Forelimb muscle (tissue), 1 donor: ENCODE data around the gene DCLK1. TPM values are rescaled to one million over a fixed set of nuclear protein-coding genes. Genes with fewer than 3 reads are reported as not detected.
A peak's percentile ranks its signal among the peaks of the same experiment; 100 is the strongest.

Experiments used
- DNase-seq: peaks from one replicate; pipeline ENCODE4 v3.0.0-alpha.2; 2013; ENCODE audit warnings: low read depth
- polyA plus RNA-seq: library from polyadenylated mRNA; unstranded; fragments of 120-200 nt; gene quantifications from one replicate; pipeline ENCODE4 v1.2.1, GENCODE V29; 2013; ENCODE audit not compliant: insufficient read length

DCLK1 gene
- polyA plus RNA-seq, 1 donor: 77.3 TPM

DNA sequence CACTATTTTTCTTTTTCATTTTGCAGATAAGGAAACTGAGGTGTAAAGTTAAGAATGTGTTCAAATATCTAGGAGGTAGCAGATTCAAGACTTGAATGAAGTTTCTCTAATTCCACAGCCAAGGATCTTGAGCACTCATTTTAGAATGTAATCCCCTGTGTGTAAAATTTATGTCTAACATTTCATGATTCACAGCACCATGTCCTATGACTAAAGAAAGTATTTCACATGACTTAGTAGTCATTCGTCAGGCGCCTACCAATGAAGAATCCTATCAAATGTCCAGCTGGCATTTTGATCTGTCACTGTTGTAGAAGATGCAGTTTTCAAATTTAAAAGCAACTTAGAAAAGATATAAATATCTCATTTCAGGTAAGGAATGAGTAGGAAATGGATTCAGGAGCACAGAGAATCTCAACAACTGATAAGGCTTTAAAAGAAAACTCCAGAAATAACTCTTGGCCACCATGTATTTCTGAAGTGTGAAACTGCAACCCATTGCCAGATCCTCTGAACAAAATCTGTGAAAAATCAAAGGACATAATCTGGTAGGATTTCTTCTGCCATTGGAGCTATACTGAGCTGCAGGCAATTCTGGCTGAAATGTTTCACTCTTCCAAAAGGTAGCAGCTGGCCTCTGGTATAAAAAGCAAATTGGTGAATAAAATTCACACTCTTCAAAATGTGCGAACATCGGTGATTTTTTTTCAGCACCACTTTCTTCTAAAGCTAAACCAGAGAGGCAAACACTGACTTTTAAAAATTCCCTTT is 92.2 kb downstream of the DCLK1 start:
- no peak for DNase-seq

GRCh38 chr13:36033035-36033434 is 98.1 kb downstream of the DCLK1 start:
- DNase-seq: no peak

DNA sequence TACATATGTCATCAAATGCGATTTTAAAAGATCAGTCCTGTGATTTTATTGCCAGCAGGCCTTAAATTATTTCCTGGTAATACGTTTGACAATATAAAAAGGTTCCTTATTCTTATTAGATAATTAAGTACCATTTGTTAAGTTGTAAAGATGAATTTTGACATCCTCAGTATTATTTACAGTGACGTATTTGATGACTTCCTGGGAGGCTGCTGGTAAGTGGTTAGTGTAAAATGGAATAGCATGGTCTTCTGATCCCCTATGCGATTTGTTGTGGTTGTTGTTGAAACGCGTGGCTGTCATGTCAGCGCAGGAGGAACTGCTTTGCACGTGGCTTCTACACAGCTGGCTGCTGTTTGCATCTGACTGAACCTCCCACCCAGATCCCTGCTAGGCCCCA is 99.7 kb downstream of the DCLK1 start:
- no peak for DNase-seq

- peak; percentile 17 for DNase-seq
These were observed 100.4 kb downstream of the DCLK1 start for GRCh38 chr13:36030670-36031331.

GRCh38 chr13:36029166-36029565 is 102.0 kb downstream of the DCLK1 start:
- no peak for DNase-seq

GRCh38 chr13:36028359-36029025 is 102.7 kb downstream of the DCLK1 start:
- DNase-seq: no peak

DNA sequence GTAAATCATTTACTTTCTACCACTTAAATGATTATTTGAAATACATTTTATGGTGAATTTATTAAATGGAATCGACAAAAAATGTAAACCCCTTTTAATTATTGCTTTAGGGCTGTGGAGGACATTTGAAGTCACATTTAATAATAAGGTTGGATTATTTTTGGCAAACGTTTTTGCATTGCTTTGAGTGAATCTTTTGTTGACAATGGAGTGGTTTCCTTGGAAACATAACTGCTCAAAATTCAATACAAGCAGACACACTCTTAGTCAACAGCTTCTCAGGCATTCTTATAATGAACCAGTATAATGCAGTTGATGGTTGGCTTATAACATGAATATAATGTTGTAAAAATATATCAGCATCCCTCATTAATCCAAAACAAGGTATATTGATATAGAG is 104.7 kb downstream of the DCLK1 start:
- peak; percentile 44 for DNase-seq

- DNase-seq: no peak
These were observed 116.4 kb downstream of the DCLK1 start for GRCh38 chr13:36014763-36015162.

DNA sequence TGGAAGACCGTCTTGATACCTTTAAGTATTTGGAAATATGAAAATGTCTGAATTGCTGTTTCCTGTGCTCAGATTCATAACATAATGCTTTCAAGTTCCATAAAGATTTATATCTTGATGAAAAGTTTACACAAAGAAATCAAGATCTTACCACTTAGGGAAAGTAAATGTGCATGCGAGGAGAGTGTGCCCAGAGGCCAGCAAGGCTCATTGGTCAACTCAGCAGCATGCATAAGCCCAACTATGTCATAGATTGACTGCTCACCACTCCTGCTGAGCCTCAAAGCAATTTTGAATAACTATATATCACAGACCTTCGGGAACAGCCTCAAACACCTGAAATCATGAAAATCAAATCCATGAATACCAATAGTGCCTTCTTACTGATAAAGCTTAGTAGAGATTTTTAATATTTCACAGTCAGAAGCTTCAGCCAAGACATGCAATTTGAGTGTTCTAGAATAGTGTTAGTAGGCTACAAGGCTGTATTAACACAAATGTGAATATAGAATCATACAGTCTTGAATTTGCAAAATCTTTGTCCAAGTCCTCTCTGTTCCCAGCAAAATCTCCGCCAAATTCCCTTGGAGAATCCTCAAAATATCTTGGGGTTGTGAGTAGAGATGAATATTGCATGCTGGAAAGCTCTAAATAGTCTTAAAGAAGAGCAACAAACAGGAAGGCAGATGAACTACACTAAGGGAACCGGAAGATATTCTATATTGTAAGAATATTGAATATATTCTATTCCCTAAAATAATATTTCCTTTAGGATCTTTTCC is 124.1 kb downstream of the DCLK1 start:
- no peak for DNase-seq

GRCh38 chr13:36006347-36006746 is 124.8 kb downstream of the DCLK1 start:
- DNase-seq: no peak

DNA sequence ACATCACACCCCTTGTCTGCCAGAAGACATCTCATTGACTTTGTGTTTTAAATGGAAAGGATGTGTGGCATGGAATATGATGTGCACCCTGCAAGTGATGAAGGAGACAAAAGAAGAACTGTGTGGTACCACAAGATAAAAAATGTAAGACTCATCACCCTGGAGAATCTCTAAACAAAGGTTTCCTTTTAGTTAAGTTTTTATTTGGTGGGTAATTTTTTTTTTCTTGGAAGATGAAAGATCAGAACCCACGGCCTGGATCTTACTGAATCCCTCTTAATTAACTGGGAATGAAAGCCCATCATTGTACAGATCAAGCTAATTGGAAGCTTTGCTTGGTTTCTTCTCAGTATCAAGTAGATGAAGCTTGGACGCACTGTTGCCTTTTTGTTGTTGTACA is 129.6 kb downstream of the DCLK1 start:
- no peak for DNase-seq

GRCh38 chr13:36000028-36000427 is 131.2 kb downstream of the DCLK1 start:
- DNase-seq: no peak

DNA sequence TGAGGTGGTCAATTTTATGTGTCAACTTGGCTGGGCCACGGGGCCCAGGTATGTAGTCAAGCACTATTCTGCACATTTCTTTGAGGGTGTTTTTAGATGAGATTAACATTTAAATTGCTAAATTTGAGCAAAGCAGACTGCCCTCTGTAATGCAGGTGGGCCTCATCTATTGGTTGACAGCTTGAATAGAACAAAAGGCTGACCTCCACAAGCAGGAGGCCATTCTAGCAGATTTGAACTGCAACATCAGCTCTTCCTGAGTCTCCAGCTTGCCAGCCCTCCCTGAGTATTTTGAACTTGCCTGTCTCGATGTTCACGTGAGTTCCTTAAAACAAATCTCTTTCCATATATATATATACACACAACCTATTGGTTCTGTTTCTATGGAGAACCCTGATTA is 134.8 kb downstream of the DCLK1 start:
- DNase-seq: no peak

GRCh38 chr13:35995136-35995535 is 136.0 kb downstream of the DCLK1 start:
- DNase-seq: no peak

GRCh38 chr13:35994131-35994966 is 136.8 kb downstream of the DCLK1 start:
- no peak for DNase-seq

DNA sequence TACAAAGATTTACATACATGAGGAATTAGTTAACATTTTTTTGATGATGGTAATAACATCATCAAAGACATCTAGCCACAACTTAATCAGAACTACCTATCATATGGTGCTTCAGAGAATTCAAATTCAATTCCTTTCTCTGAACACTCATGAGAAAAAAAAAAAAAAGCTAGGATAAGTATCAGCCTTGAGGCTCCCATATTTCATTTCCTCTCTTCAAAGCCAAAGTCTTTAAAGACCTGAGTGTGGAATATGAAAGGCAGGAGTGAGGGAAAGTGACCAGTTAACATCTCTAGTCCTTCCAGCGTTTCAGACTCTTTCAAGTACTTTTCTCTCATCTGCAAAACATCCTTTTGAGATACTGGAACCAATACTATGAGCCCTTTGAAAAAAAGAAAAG is 137.5 kb downstream of the DCLK1 start:
- no peak for DNase-seq

GRCh38 chr13:35992964-35993363 is 138.2 kb downstream of the DCLK1 start:
- DNase-seq: no peak

GRCh38 chr13:35990196-35990595 is 141.0 kb downstream of the DCLK1 start:
- DNase-seq: no peak

- no peak for DNase-seq
These were observed 142.5 kb downstream of the DCLK1 start for GRCh38 chr13:35988648-35989081.

DNA sequence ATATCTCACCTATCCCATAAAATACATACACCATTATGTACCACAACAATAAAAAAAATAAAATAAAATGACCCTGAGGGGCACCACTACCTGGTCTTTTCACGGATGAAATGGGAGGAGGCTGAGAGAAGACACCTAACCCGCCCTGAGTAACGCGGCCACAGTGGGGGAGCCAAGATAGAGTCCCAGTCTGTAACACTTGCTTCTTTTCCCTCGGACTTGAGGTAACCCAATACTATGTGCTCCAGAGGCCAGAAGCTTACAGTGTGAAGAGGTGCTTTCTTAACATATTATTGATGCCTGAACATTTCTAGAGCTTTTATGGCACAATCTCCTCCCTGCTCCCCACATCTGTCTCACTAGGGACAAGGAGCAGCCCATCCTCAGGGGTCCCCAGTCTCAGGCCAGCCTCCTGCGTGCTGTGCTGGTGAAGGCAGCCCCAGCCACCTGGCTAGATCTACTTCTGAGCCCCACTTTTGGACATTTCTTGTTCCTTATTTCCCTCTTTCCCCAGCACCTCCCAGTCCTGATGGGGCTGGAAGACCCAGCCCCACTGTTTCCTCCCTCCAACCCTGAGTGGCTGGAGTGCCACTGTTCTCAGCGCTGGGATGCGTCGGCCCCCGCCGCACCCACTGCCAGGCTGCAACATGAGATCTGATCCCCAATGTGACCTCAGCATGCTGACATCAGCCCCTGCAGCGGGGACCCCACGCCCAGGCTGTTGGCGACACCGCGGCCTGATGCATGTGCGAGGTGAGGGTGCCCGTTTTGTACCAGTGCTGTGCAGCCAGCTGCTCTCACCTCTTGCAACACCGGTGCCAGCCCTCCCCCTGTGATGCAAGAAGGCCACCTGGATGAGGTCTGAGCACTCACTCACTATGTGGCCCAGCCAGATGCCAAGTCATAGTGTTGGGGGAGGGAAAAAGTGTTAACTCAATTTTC is 143.3 kb downstream of the DCLK1 start:
- no peak for DNase-seq
